Trophoblast cell (in vitro differentiated cells and primary cell): ENCODE measurements around the gene NSG2.
A peak's percentile ranks its signal among the peaks of the same experiment; 100 is the strongest.

Experiments used
- DNase-seq, 2 donors: peaks; one replicate each; pipeline ENCODE4 v3.0.0-alpha.2; 2016
- H2AFZ ChIP-seq: 2 replicates; pipeline ENCODE4 v1.6.1; 2013; ENCODE audit warnings: low read length, moderate library complexity, mild to moderate bottlenecking; ENCODE audit not compliant: insufficient read depth, poor library complexity
- H2AK5ac ChIP-seq: 2 replicates; pipeline ENCODE4 v1.6.1; 2013; ENCODE audit warnings: mild to moderate bottlenecking, low read length
- H2BK120ac ChIP-seq: 2 replicates; pipeline ENCODE4 v1.6.1; 2013; ENCODE audit warnings: low read length, mild to moderate bottlenecking, moderate library complexity; ENCODE audit not compliant: insufficient read depth, poor library complexity
- H2BK12ac ChIP-seq: 2 replicates; pipeline ENCODE4 v1.6.1; 2013; ENCODE audit warnings: mild to moderate bottlenecking, low read length, moderate library complexity
- H2BK5ac ChIP-seq: 2 replicates; pipeline ENCODE4 v1.6.1; 2013; ENCODE audit warnings: low read length, low read depth, moderate library complexity, mild to moderate bottlenecking; ENCODE audit not compliant: poor library complexity
- H3K14ac ChIP-seq: 2 replicates; pipeline ENCODE4 v1.6.1; 2013; ENCODE audit warnings: mild to moderate bottlenecking, low read length
- H3K18ac ChIP-seq: 2 replicates; pipeline ENCODE4 v1.6.1; 2013; ENCODE audit warnings: mild to moderate bottlenecking, low read length
- H3K23ac ChIP-seq: 2 replicates; pipeline ENCODE4 v1.6.1; 2013; ENCODE audit warnings: low read length
- H3K27ac ChIP-seq: 2 replicates; pipeline ENCODE4 v1.5.1; 2013; ENCODE audit warnings: low read depth, mild to moderate bottlenecking, inconsistent platforms, low read length, moderate library complexity
- H3K27me3 ChIP-seq: 2 replicates; pipeline ENCODE4 v1.6.1; 2013; ENCODE audit warnings: inconsistent platforms, mild to moderate bottlenecking, low read length, moderate library complexity; ENCODE audit not compliant: insufficient read depth
- H3K36me3 ChIP-seq, 2 experiments: 1 replicate in 1 of 2; 2 replicates in 1 of 2; pipeline ENCODE4 v1.6.1; 2013; ENCODE audit warnings: low read length in 2 of 2, mild to moderate bottlenecking in 2 of 2, moderate library complexity in 1 of 2; ENCODE audit not compliant: insufficient read depth in 2 of 2, control insufficient read depth in 1 of 2
- H3K4ac ChIP-seq: 2 replicates; pipeline ENCODE4 v1.6.1; 2013; ENCODE audit warnings: low read depth, mild to moderate bottlenecking, low read length, moderate library complexity
- H3K4me1 ChIP-seq, 2 experiments: 1 replicate in 1 of 2; 2 replicates in 1 of 2; pipeline ENCODE4 v1.6.1; 2013; ENCODE audit warnings: low read length in 2 of 2, mild to moderate bottlenecking in 2 of 2, moderate library complexity in 1 of 2; ENCODE audit not compliant: insufficient read depth in 2 of 2, control insufficient read depth in 1 of 2
- H3K4me2 ChIP-seq: 2 replicates; pipeline ENCODE4 v1.6.1; 2013; ENCODE audit warnings: inconsistent platforms, mild to moderate bottlenecking, low read length, moderate library complexity
- H3K4me3 ChIP-seq: 2 replicates; pipeline ENCODE4 v1.5.1; 2013; ENCODE audit warnings: mild to moderate bottlenecking, low read depth, low read length, inconsistent platforms
- H3K79me1 ChIP-seq: one replicate; pipeline ENCODE4 v1.6.1; 2013; ENCODE audit warnings: low read length
- H3K79me2 ChIP-seq: 2 replicates; pipeline ENCODE4 v1.6.1; 2013; ENCODE audit warnings: low read length, mild to moderate bottlenecking; ENCODE audit not compliant: control insufficient read depth, insufficient read depth, poor library complexity
- H3K9ac ChIP-seq: 2 replicates; pipeline ENCODE4 v1.6.1; 2013; ENCODE audit warnings: mild to moderate bottlenecking, low read length
- H3K9me3 ChIP-seq: 2 replicates; pipeline ENCODE4 v1.6.1; 2013; ENCODE audit warnings: low read depth, mild to moderate bottlenecking, control low read depth, inconsistent platforms, low read length; ENCODE audit not compliant: insufficient read depth
- H4K12ac ChIP-seq: 2 replicates; pipeline ENCODE4 v1.6.1; 2013; ENCODE audit warnings: low read depth, mild to moderate bottlenecking, low read length, moderate library complexity
- H4K8ac ChIP-seq: 2 replicates; pipeline ENCODE4 v1.6.1; 2013; ENCODE audit warnings: low read depth, mild to moderate bottlenecking, low read length, moderate library complexity
- H4K91ac ChIP-seq: one replicate; pipeline ENCODE4 v1.6.1; 2013; ENCODE audit warnings: low read depth, mild to moderate bottlenecking, low read length, moderate library complexity
- WGBS: extraction: QIAGEN DNeasy Blood & Tissue Kit; methylation state at CpG from one replicate; pipeline ENCODE4 v1.1.7; 2013; ENCODE audit warnings: missing lambda C conversion rate; ENCODE audit not compliant: insufficient read length, insufficient coverage; ENCODE audit errors: extremely low coverage; 5-methylcytosine and 5-hydroxymethylcytosine counted together

The NSG2 gene

GRCh38 chr5:174003795-174004194 lies 41.7 kb upstream of the NSG2 start:
- Histone ChIP-seq H3K14ac (no peak overlapping the region), H3K9ac (no peak overlapping the region), H3K18ac (no peak overlapping the region), H2BK5ac (no peak overlapping the region), H3K36me3 (no peaks in the 10 kb centered on the region), H3K79me2 (no peaks in the 10 kb centered on the region), H2AK5ac (no peak overlapping the region), H3K4me2 (no peak overlapping the region), H3K27me3 (no peaks in the 10 kb centered on the region), H3K4me3 (no peak overlapping the region), H3K23ac (no peak overlapping the region), H3K4ac (no peak overlapping the region), H2BK12ac (no peak overlapping the region), H3K27ac (no peak overlapping the region), H4K12ac (no peak overlapping the region), H4K91ac (no peak overlapping the region), H2AFZ (no peak overlapping the region), H3K9me3 (no peaks in the 10 kb centered on the region), H3K4me1 (no peaks in the 10 kb centered on the region), H2BK120ac (no peak overlapping the region), H3K79me1 (no peaks in the 10 kb centered on the region), H4K8ac (no peak overlapping the region)
- peak; percentile 43 to 49 for DNase-seq

- Histone ChIP-seq H4K8ac (no peak overlapping the region), H3K4me2 (no peak overlapping the region), H3K79me2 (no peaks in the 10 kb centered on the region), H3K14ac (no peak overlapping the region), H3K18ac (no peak overlapping the region), H2AFZ (no peak overlapping the region), H3K4ac (no peak overlapping the region), H3K4me3 (no peak overlapping the region), H3K27ac (no peak overlapping the region), H3K23ac (no peak overlapping the region), H2BK12ac (no peak overlapping the region), H3K4me1 (no peaks in the 10 kb centered on the region), H4K91ac (no peak overlapping the region), H3K36me3 (no peaks in the 10 kb centered on the region), H2BK5ac (no peak overlapping the region), H3K9ac (no peak overlapping the region), H3K9me3 (no peaks in the 10 kb centered on the region), H4K12ac (no peak overlapping the region), H3K27me3 (no peaks in the 10 kb centered on the region), H2AK5ac (no peak overlapping the region), H3K79me1 (no peaks in the 10 kb centered on the region), H2BK120ac (no peak overlapping the region)
- no CpG with 5 or more reads among the region's 5 CpGs for WGBS
- peak in 1 of 2 donors; percentile 12 for DNase-seq
Observed at GRCh38 chr5:174008922-174009321, 36.6 kb upstream of the NSG2 start.

GRCh38 chr5:174010365-174010764 lies 35.1 kb upstream of the NSG2 start:
- Histone ChIP-seq H3K27me3 (no peaks in the 10 kb centered on the region), H3K4me2 (no peak overlapping the region), H3K23ac (no peak overlapping the region), H3K79me2 (no peaks in the 10 kb centered on the region), H3K9ac (no peak overlapping the region), H3K18ac (no peak overlapping the region), H3K4me1 (no peaks in the 10 kb centered on the region), H2AFZ (no peak overlapping the region), H3K27ac (no peak overlapping the region), H3K36me3 (no peaks in the 10 kb centered on the region), H3K14ac (no peak overlapping the region), H4K91ac (no peak overlapping the region), H4K8ac (no peak overlapping the region), H2BK5ac (no peak overlapping the region), H2AK5ac (no peak overlapping the region), H3K79me1 (no peaks in the 10 kb centered on the region), H3K9me3 (no peaks in the 10 kb centered on the region), H2BK120ac (no peak overlapping the region), H2BK12ac (no peak overlapping the region), H3K4ac (no peak overlapping the region), H3K4me3 (no peak overlapping the region), H4K12ac (no peak overlapping the region)
- no CpG with 5 or more reads among the region's 1 CpG for WGBS
- DNase-seq, result no peak

- Histone ChIP-seq H3K4me3 (no peak overlapping the region), H3K23ac (no peak overlapping the region), H3K9me3 (no peaks in the 10 kb centered on the region), H4K91ac (no peak overlapping the region), H3K79me2 (no peaks in the 10 kb centered on the region), H2AK5ac (no peak overlapping the region), H3K27me3 (no peaks in the 10 kb centered on the region), H3K18ac (no peak overlapping the region), H3K36me3 (no peaks in the 10 kb centered on the region), H2BK5ac (no peak overlapping the region), H3K4ac (no peak overlapping the region), H4K8ac (no peak overlapping the region), H4K12ac (no peak overlapping the region), H3K4me1 (no peaks in the 10 kb centered on the region), H3K9ac (no peak overlapping the region), H3K79me1 (no peaks in the 10 kb centered on the region), H3K27ac (no peak overlapping the region), H2AFZ (no peak overlapping the region), H3K14ac (no peak overlapping the region), H2BK120ac (no peak overlapping the region), H2BK12ac (no peak overlapping the region), H3K4me2 (no peak overlapping the region)
- DNase-seq, result no peak
- no CpG with 5 or more reads among the region's 3 CpGs for WGBS
Observed at GRCh38 chr5:174011441-174011840, 34.1 kb upstream of the NSG2 start.
